ENCODE results near the gene EIF4G3.
"Not testable (repeated sequence)": the region's sequence is repeated elsewhere in the genome, so short reads cannot be mapped to it uniquely, and the experiment has no call there.

EIF4G3 gene

GRCh38 chr1:21065851-21066250, 110.8 kb downstream of the EIF4G3 start:
- no peak for DNase-seq (ENCODE audit: low spot score)
- no peak for TF ChIP-seq CTCF (IDR thresholded peaks at IDR 0.05)
- Histone ChIP-seq H3K4me3 (no peak overlapping the region), H3K27ac (no peak overlapping the region)

GRCh38 chr1:21064057-21064456, 112.6 kb downstream of the EIF4G3 start:
- DNase-seq (ENCODE audit: low spot score): no peak
- no peak for TF ChIP-seq CTCF (IDR thresholded peaks at IDR 0.05)
- Histone ChIP-seq H3K4me3 (no peak overlapping the region), H3K27ac (no peak overlapping the region)

GRCh38 chr1:21060523-21060922, 116.2 kb downstream of the EIF4G3 start:
- Histone ChIP-seq H3K4me3 (no peak overlapping the region), H3K27ac (no peak overlapping the region)
- no peak for TF ChIP-seq CTCF (IDR thresholded peaks at IDR 0.05)
- no peak for DNase-seq (ENCODE audit: low spot score)

- no peak for DNase-seq (ENCODE audit: low spot score)
- no peak overlapping the region for H3K4me3 ChIP-seq
- no peak for TF ChIP-seq CTCF (IDR thresholded peaks at IDR 0.05)
Measured at GRCh38 chr1:21059021-21059420, 117.7 kb downstream of the EIF4G3 start.

GRCh38 chr1:21058035-21058793, 118.5 kb downstream of the EIF4G3 start:
- no peak overlapping the region for H3K4me3 ChIP-seq
- no peak overlapping the region for H3K27ac ChIP-seq
- TF ChIP-seq CTCF (IDR thresholded peaks at IDR 0.05): no peak
- no peak for DNase-seq (ENCODE audit: low spot score)

More at GRCh38 chr1:21059021-21059420, 117.7 kb downstream of the EIF4G3 start:
- H3K27ac ChIP-seq: no peak overlapping the region

GRCh38 chr1:21053189-21053928, 123.3 kb downstream of the EIF4G3 start:
- not testable (repeated sequence) for H3K27ac ChIP-seq; DNase-seq (ENCODE audit: low spot score)

GRCh38 chr1:21052034-21052433, 124.7 kb downstream of the EIF4G3 start:
- Histone ChIP-seq H3K4me3 (no peak overlapping the region), H3K27ac (no peak overlapping the region)
- DNase-seq (ENCODE audit: low spot score): no peak
- TF ChIP-seq CTCF (IDR thresholded peaks at IDR 0.05): no peak

More at GRCh38 chr1:21053189-21053928, 123.3 kb downstream of the EIF4G3 start:
- H3K4me3 ChIP-seq: not testable (repeated sequence)
